Thoracic aorta (tissue), 2 donors: Measurements from ENCODE around the gene BRF1. TPM values are rescaled to one million over a fixed set of nuclear protein-coding genes. Genes with fewer than 3 reads are reported as not detected.

Source experiments
- ATAC-seq: fragments of 150-250 bp; one replicate; pipeline ENCODE4 v1.8.0; 2017; ENCODE audit warnings: low read depth; ENCODE audit not compliant: insufficient number of reproducible peaks, low FRiP score
- DNase-seq: peaks from one replicate; pipeline ENCODE4 v3.0.0-alpha.2; 2020; ENCODE audit warnings: low spot score
- H3K27ac ChIP-seq, 2 donors: fragments of 200-600 bp; sonication (generic); 1 replicate in 1 of 2; 2 replicates in 1 of 2; pipeline ENCODE4 v1.5.1; 2016; ENCODE audit warnings: mild to moderate bottlenecking in 2 of 2, moderate library complexity in 2 of 2
- H3K27me3 ChIP-seq: fragments of 200-600 bp; sonication (generic); replicated peaks from 2 replicates; pipeline ENCODE4 v1.6.0; 2016; ENCODE audit warnings: mild to moderate bottlenecking; ENCODE audit not compliant: insufficient read depth
- H3K36me3 ChIP-seq: fragments of 200-600 bp; sonication (generic); one replicate; pipeline ENCODE4 v1.5.1; 2016
- H3K4me1 ChIP-seq, 2 donors: fragments of 200-600 bp; sonication (generic); 1 replicate in 1 of 2; 2 replicates in 1 of 2; pipeline versions ENCODE4 v1.5.1 to v1.6.0; 2016; ENCODE audit warnings: low read depth in 2 of 2, mild to moderate bottlenecking in 1 of 2; ENCODE audit not compliant: control insufficient read depth in 1 of 2
- H3K4me3 ChIP-seq: fragments of 200-600 bp; sonication (generic); 2 replicates; pipeline ENCODE4 v1.5.1; 2016; ENCODE audit warnings: mild to moderate bottlenecking
- H3K9me3 ChIP-seq: fragments of 200-600 bp; sonication (generic); 2 replicates; pipeline ENCODE4 v1.5.1; 2016
- CTCF ChIP-seq: fragments of 200-600 bp; sonication (generic); IDR thresholded peaks from one replicate; pipeline ENCODE4 v1.5.1; 2019; ENCODE audit warnings: antibody characterized with exemption
- total RNA-seq, 2 donors: library from RNA; depleted of rRNA; stranded (reverse); fragments of >200 nt; gene quantifications; one replicate each; pipeline versions ENCODE4 v1.1.0 to v1.2.3, GENCODE V29; 2016

The BRF1 gene
- total RNA-seq, 2 donors from 2014 or later = 49.4 to 80.5 TPM

GRCh38 chr14:105324080-105324778 lies 23.4 kb upstream of the BRF1 start:
- Histone ChIP-seq H3K36me3 (no peaks in the 10 kb centered on the region), H3K4me3 (no peak overlapping the region), H3K27me3 (no peaks in the 10 kb centered on the region), H3K4me1 (peaks cover 4 to 19% of the 10 kb centered on the region in 2 donors), H3K9me3 (no peaks in the 10 kb centered on the region), H3K27ac (no peak overlapping the region)
- ATAC-seq (no peak), DNase-seq (no peak)
- TF ChIP-seq CTCF = no peak

DNA sequence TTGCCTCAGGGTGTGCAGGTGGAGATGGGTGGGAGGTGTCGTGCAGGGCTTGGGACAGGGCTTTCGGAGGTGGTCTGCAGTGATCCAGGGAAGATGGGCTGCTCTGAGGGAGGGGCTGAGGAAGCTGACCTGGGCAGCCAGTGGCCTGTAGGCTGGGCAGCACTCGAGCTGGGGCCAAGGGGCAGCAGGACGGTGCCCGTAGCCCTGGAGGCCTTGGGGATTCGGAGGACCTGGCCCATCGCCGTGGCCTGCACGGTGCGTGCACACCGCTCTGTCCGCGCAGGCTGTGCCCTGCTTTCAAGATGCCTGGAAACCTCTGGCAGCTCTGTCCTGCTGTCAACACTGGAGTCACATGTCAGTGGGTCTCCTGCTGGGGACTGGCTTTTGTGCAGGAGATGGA lies 22.9 kb upstream of the BRF1 start:
- no peak for TF ChIP-seq CTCF
- Histone ChIP-seq H3K4me1 (peaks cover 4 to 19% of the 10 kb centered on the region in 2 donors), H3K27me3 (no peaks in the 10 kb centered on the region), H3K27ac (no peak overlapping the region), H3K4me3 (no peak overlapping the region), H3K36me3 (no peaks in the 10 kb centered on the region), H3K9me3 (no peaks in the 10 kb centered on the region)
- ATAC-seq = no peak
- DNase-seq = no peak

DNA sequence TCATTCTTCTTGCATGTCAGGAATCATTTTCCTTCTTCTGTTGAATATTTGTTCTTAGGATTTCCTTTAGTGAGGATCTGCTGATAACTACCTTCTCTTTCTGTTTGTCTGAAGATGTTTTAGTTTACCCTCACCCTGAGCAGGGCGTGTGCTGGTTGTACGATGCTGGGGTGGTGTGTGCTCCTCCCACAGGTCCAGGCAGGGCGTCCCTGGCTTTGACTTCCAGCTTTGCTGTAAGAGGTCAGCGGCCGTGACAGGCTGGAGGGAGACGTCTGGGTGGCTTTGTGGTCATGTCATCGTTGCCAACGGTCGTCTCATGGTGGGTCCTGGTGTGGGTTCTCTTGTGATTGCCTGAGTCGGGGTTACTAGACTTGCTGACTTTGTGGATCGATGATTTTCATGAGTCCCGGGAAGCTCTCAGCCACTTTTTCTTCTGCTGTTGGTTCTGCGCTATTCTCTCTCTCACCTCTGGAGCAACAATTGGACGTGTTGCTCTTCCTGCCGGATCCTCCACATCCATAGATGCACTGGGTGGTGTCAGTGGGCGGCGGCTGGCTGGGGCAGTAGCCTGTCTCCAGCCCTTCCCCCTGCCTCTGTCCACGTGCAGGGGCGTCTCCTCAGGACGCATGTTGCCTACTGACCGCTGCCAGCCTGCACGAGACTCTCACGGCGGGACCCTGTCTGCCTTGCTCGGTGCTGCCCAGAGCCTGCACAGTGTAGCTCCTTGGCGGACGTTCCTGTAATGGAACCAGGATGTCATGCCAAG lies 22.2 kb upstream of the BRF1 start:
- Histone ChIP-seq H3K4me3 (no peak overlapping the region), H3K27me3 (no peaks in the 10 kb centered on the region), H3K9me3 (no peaks in the 10 kb centered on the region), H3K36me3 (no peaks in the 10 kb centered on the region), H3K4me1 (peaks cover 4 to 20% of the 10 kb centered on the region in 2 donors), H3K27ac (no peak overlapping the region)
- no peak for TF ChIP-seq CTCF
- no peak for ATAC-seq
- DNase-seq = no peak

GRCh38 chr14:105317546-105317945 lies 16.7 kb upstream of the BRF1 start:
- no peaks in the 10 kb centered on the region for H3K9me3 ChIP-seq
- peak; percentile 12 for TF ChIP-seq CTCF
- ATAC-seq = no peak
- H3K27ac ChIP-seq = peak overlapping the region; percentile 40
- H3K27me3 ChIP-seq = no peaks in the 10 kb centered on the region
- H3K36me3 ChIP-seq = no peaks in the 10 kb centered on the region
- peak overlapping the region; percentile 27 for H3K4me3 ChIP-seq
- peaks cover 22 to 39% of the 10 kb centered on the region in 2 donors for H3K4me1 ChIP-seq
- no peak for DNase-seq

GRCh38 chr14:105316968-105317510 lies 16.2 kb upstream of the BRF1 start:
- H3K4me1 ChIP-seq = peaks cover 22 to 39% of the 10 kb centered on the region in 2 donors
- peak overlapping the region; percentile 27 for H3K4me3 ChIP-seq
- H3K9me3 ChIP-seq = no peaks in the 10 kb centered on the region
- H3K27me3 ChIP-seq = no peaks in the 10 kb centered on the region
- no peak for TF ChIP-seq CTCF
- DNase-seq (no peak), ATAC-seq (no peak)
- peak overlapping the region in 1 of 2 donors; percentile 40 for H3K27ac ChIP-seq
- no peaks in the 10 kb centered on the region for H3K36me3 ChIP-seq
